Putamen (tissue), 1 donor: ENCODE measurements around the gene CCDC74B.
"Not testable (repeated sequence)": the region's sequence is repeated elsewhere in the genome, so short reads cannot be mapped to it uniquely, and the experiment has no call there.

Experiments
- DNase-seq: peaks from one replicate; pipeline ENCODE4 v3.0.0-alpha.2; 2016; ENCODE audit warnings: low spot score

CCDC74B gene

DNA sequence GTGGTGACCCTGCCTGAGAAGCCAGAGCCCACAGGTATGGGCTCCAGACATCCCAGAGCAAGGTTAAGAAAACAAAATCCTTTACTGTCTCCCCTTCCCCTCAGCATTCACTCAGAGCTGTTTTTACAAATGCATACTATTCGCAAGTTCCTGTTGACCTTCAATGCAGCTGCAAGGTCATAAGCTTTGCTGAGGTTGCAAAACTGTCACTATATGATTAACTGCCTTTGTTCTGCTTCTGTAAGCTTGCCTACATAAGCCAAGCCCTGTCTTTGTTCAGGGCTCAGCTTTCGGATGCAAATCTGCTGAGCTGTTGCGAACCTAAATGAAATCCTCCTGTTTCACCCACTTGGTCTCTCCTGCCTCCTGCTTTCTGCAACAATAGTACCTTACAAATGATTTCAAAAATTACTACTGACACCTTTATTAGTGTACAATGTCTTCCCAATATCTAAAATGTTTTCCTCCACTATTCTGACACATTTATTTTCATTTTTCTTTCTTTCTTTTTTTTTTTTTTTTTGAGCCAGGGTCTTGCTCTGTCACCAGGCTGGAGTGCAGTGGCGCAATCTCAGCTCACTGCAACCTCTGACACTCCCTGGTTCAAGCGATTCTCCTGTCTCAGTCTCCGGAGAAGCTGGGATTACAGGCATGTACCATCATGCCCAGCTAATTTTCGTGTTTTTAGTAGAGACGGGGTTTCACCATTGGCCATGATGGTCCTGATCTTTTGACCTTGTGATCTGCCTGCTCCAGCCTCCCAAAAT, 42.1 kb downstream of the CCDC74B start:
- not testable (repeated sequence) for DNase-seq
